Naive thymus-derived CD4-positive, alpha-beta T cell (primary cell): ENCODE data around the gene R3HCC1L. TPM values are rescaled to one million over a fixed set of nuclear protein-coding genes. Genes with fewer than 3 reads are reported as not detected.

ENCODE experiments used
- ATAC-seq: fragments of 150-1000 bp; cut with Tn5 transposase; 2 replicates; pipeline ENCODE4 v1.10.0; 2021; ENCODE audit warnings: mild to moderate bottlenecking, moderate library complexity
- CTCF ChIA-PET: fragments of 350-600 bp; sonication (Branson Sonifier 250); formaldehyde crosslinking; loops from one replicate; lab custom pipeline; 2021; ENCODE audit warnings: antibody characterized with exemption; lab: Charles Lee
- POLR2A ChIA-PET: fragments of 350-600 bp; sonication (Branson Sonifier 250); formaldehyde crosslinking; loops from one replicate; lab custom pipeline; 2021; ENCODE audit warnings: antibody characterized with exemption, inconsistent platforms; lab: Charles Lee
- DNase-seq, 9 donors: peaks; one replicate each; pipeline versions ENCODE4 v3.0.0 to v3.0.0-alpha.2; 2020 to 2022; ENCODE audit warnings: mixed read lengths in 1 of 9
- H3K27ac ChIP-seq: one replicate; pipeline ENCODE4 v1.7.0; 2013; ENCODE audit warnings: mild to moderate bottlenecking, low read depth, low read length, moderate library complexity
- H3K27me3 ChIP-seq, 2 donors: one replicate each; pipeline ENCODE4 v1.7.0; 2013; ENCODE audit warnings: low read length in 2 of 2, mild to moderate bottlenecking in 2 of 2, moderate library complexity in 2 of 2; ENCODE audit not compliant: control insufficient read depth in 2 of 2, insufficient read depth in 2 of 2
- H3K36me3 ChIP-seq, 3 experiments: 1 replicate in 2 of 3; 2 replicates in 1 of 3; pipeline ENCODE4 v1.7.0; 2013; ENCODE audit warnings: low read length in 3 of 3, mild to moderate bottlenecking in 3 of 3, moderate library complexity in 1 of 3; ENCODE audit not compliant: insufficient read depth in 3 of 3, control insufficient read depth in 2 of 3
- H3K4me1 ChIP-seq, 2 donors: one replicate each; pipeline ENCODE4 v1.7.0; 2013; ENCODE audit warnings: low read length in 2 of 2, mild to moderate bottlenecking in 2 of 2, moderate library complexity in 1 of 2; ENCODE audit not compliant: control insufficient read depth in 2 of 2, insufficient read depth in 2 of 2
- H3K4me3 ChIP-seq: 2 replicates; pipeline ENCODE4 v1.7.0; 2013; ENCODE audit warnings: mild to moderate bottlenecking, low read length
- H3K9me3 ChIP-seq, 3 experiments: 1 replicate in 2 of 3; 2 replicates in 1 of 3; pipeline ENCODE4 v1.7.0; 2013; ENCODE audit warnings: low read length in 3 of 3; ENCODE audit not compliant: control insufficient read depth in 2 of 3
- H3K27ac Mint-ChIP-seq, 9 donors: one replicate each; pipeline ENCODE4 v1.8.0; 2020 to 2022; ENCODE audit warnings: mixed read lengths in 9 of 9, mild to moderate bottlenecking in 8 of 9, moderate library complexity in 5 of 9, inconsistent platforms in 2 of 9
- H3K27me3 Mint-ChIP-seq, 5 donors: one replicate each; pipeline ENCODE4 v1.8.0; 2021 to 2022; ENCODE audit warnings: mixed read lengths in 5 of 5, mild to moderate bottlenecking in 1 of 5
- H3K36me3 Mint-ChIP-seq, 5 donors: one replicate each; pipeline ENCODE4 v1.8.0; 2020 to 2022; ENCODE audit warnings: mixed read lengths in 5 of 5, mild to moderate bottlenecking in 3 of 5, inconsistent platforms in 1 of 5
- H3K4me1 Mint-ChIP-seq, 7 donors: one replicate each; pipeline ENCODE4 v1.8.0; 2020 to 2022; ENCODE audit warnings: mixed read lengths in 7 of 7, mild to moderate bottlenecking in 3 of 7, inconsistent platforms in 1 of 7
- H3K4me3 Mint-ChIP-seq, 10 donors: one replicate each; pipeline ENCODE4 v1.8.0; 2020 to 2022; ENCODE audit warnings: mild to moderate bottlenecking in 10 of 10, mixed read lengths in 10 of 10, moderate library complexity in 6 of 10, inconsistent platforms in 2 of 10
- H3K9me3 Mint-ChIP-seq, 11 donors: one replicate each; pipeline ENCODE4 v1.8.0; 2020 to 2022; ENCODE audit warnings: mixed read lengths in 11 of 11, mild to moderate bottlenecking in 4 of 11, inconsistent platforms in 1 of 11, moderate library complexity in 1 of 11
- intact Hi-C, 2 donors: fragments of 100-400 bp; cut with micrococcal nuclease; formaldehyde crosslinking; loops; one replicate each; pipeline ENCODE4 v1.15.1; 2023
- polyA plus RNA-seq, 2 donors: library from polyadenylated mRNA; unstranded; fragments of 300-500 nt; fragmentation: Illumina TruSeq; gene quantifications; one replicate each; pipeline ENCODE4 v1.2.3, GENCODE V29; 2021
- total RNA-seq, 6 experiments: library from RNA in 5 of 6; stranded (reverse) in 5 of 6; gene quantifications; 1 replicate in 5 of 6; 2 replicates in 1 of 6; pipeline ENCODE4 v1.2.3 and lab custom pipeline; 2021 to 2026

The R3HCC1L gene
- total and polyA plus RNA-seq, 7 experiments from 2014 or later = 9.6 to 25.3 (median 19.6) TPM

GRCh38 chr10:98106531-98106930 is 27.9 kb upstream of the R3HCC1L start:
- H3K27ac Mint-ChIP-seq = no peak overlapping the region
- Histone ChIP-seq H3K4me1 (no peaks in the 10 kb centered on the region), H3K27ac (no peak overlapping the region), H3K27me3 (no peaks in the 10 kb centered on the region), H3K9me3 (no peaks in the 10 kb centered on the region), H3K36me3 (no peaks in the 10 kb centered on the region), H3K4me3 (no peak overlapping the region)
- peaks cover 0 to 1% (median 0%) of the 10 kb centered on the region in 11 donors for H3K9me3 Mint-ChIP-seq
- H3K4me1 Mint-ChIP-seq = no peaks in the 10 kb centered on the region
- ChIA-PET POLR2A (no interaction called here), CTCF (no interaction called here)
- intact Hi-C loops = no loop called here
- ATAC-seq = no peak
- no peak for DNase-seq
- H3K36me3 Mint-ChIP-seq = no peaks in the 10 kb centered on the region
- H3K4me3 Mint-ChIP-seq = no peak overlapping the region
- peaks cover 7 to 26% (median 20%) of the 10 kb centered on the region in 5 donors for H3K27me3 Mint-ChIP-seq

GRCh38 chr10:98107644-98108430 is 26.6 kb upstream of the R3HCC1L start:
- no peak overlapping the region for H3K27ac Mint-ChIP-seq
- ATAC-seq (no peak), DNase-seq (no peak)
- no peaks in the 10 kb centered on the region for H3K4me1 Mint-ChIP-seq
- no peaks in the 10 kb centered on the region for H3K4me1 ChIP-seq
- H3K9me3 ChIP-seq = no peaks in the 10 kb centered on the region
- intact Hi-C loops = no loop called here
- H3K4me3 ChIP-seq = no peak overlapping the region
- peaks cover 0 to 1% (median 0%) of the 10 kb centered on the region in 11 donors for H3K9me3 Mint-ChIP-seq
- ChIA-PET CTCF (no interaction called here), POLR2A (no interaction called here)
- no peaks in the 10 kb centered on the region for H3K36me3 ChIP-seq
- no peaks in the 10 kb centered on the region for H3K36me3 Mint-ChIP-seq
- peaks cover 8 to 35% (median 29%) of the 10 kb centered on the region in 5 donors for H3K27me3 Mint-ChIP-seq
- H3K27ac ChIP-seq = no peak overlapping the region
- no peaks in the 10 kb centered on the region for H3K27me3 ChIP-seq
- H3K4me3 Mint-ChIP-seq = no peak overlapping the region

GRCh38 chr10:98110356-98110755 is 24.1 kb upstream of the R3HCC1L start:
- intact Hi-C loops = no loop called here
- CTCF ChIA-PET = no interaction called here

GRCh38 chr10:98115031-98115787 is 19.2 kb upstream of the R3HCC1L start:
- DNase-seq (no peak), ATAC-seq (no peak)
- intact Hi-C loops = no loop called here
- Histone ChIP-seq H3K27me3 (no peaks in the 10 kb centered on the region), H3K9me3 (no peaks in the 10 kb centered on the region), H3K4me3 (no peak overlapping the region), H3K4me1 (no peaks in the 10 kb centered on the region), H3K36me3 (no peaks in the 10 kb centered on the region), H3K27ac (no peak overlapping the region)
- peaks cover 40 to 57% (median 51%) of the 10 kb centered on the region in 5 donors for H3K27me3 Mint-ChIP-seq
- H3K4me1 Mint-ChIP-seq = no peaks in the 10 kb centered on the region
- H3K27ac Mint-ChIP-seq = no peak overlapping the region
- CTCF ChIA-PET = no interaction called here
- H3K36me3 Mint-ChIP-seq = no peaks in the 10 kb centered on the region
- peaks cover 0 to 7% (median 2%) of the 10 kb centered on the region in 11 donors for H3K9me3 Mint-ChIP-seq
- no peak overlapping the region for H3K4me3 Mint-ChIP-seq
- POLR2A ChIA-PET = no interaction called here

More at GRCh38 chr10:98110356-98110755, 24.1 kb upstream of the R3HCC1L start:
- Mint-ChIP-seq H3K27ac (no peak overlapping the region), H3K4me1 (no peaks in the 10 kb centered on the region), H3K9me3 (peaks cover 0 to 1% (median 0%) of the 10 kb centered on the region in 11 donors), H3K27me3 (peaks cover 29 to 52% (median 45%) of the 10 kb centered on the region in 5 donors), H3K36me3 (no peaks in the 10 kb centered on the region), H3K4me3 (no peak overlapping the region)
- DNase-seq (no peak), ATAC-seq (no peak)
- Histone ChIP-seq H3K27ac (no peak overlapping the region), H3K9me3 (no peaks in the 10 kb centered on the region), H3K4me1 (no peaks in the 10 kb centered on the region), H3K36me3 (no peaks in the 10 kb centered on the region), H3K4me3 (no peak overlapping the region), H3K27me3 (no peaks in the 10 kb centered on the region)
- POLR2A ChIA-PET = no interaction called here

GRCh38 chr10:98119891-98120290 is 14.6 kb upstream of the R3HCC1L start:
- DNase-seq (no peak), ATAC-seq (no peak)
- no peaks in the 10 kb centered on the region for H3K4me1 ChIP-seq
- Mint-ChIP-seq H3K27ac (no peak overlapping the region), H3K27me3 (peaks cover 40 to 56% (median 42%) of the 10 kb centered on the region in 5 donors), H3K4me1 (no peaks in the 10 kb centered on the region), H3K9me3 (peaks cover 7 to 47% (median 22%) of the 10 kb centered on the region in 11 donors), H3K36me3 (peaks cover 0 to 19% (median 9%) of the 10 kb centered on the region in 5 donors), H3K4me3 (no peak overlapping the region)
- ChIA-PET CTCF (no interaction called here), POLR2A (no interaction called here)
- intact Hi-C loops = no loop called here
- H3K9me3 ChIP-seq = no peaks in the 10 kb centered on the region
- no peaks in the 10 kb centered on the region for H3K36me3 ChIP-seq
- peaks cover 0 to 4% of the 10 kb centered on the region in 2 donors for H3K27me3 ChIP-seq
- no peak overlapping the region for H3K4me3 ChIP-seq
- no peak overlapping the region for H3K27ac ChIP-seq

- no peak for DNase-seq
- H3K27me3 Mint-ChIP-seq = peaks cover 26 to 54% (median 42%) of the 10 kb centered on the region in 5 donors
- intact Hi-C loops = no loop called here
Observed at GRCh38 chr10:98125940-98126631, 8.4 kb upstream of the R3HCC1L start.

More at GRCh38 chr10:98125940-98126631, 8.4 kb upstream of the R3HCC1L start:
- Histone ChIP-seq H3K27ac (no peak overlapping the region), H3K36me3 (no peaks in the 10 kb centered on the region), H3K27me3 (peaks cover 0 to 4% of the 10 kb centered on the region in 2 donors), H3K9me3 (no peaks in the 10 kb centered on the region), H3K4me3 (no peak overlapping the region), H3K4me1 (no peaks in the 10 kb centered on the region)
- CTCF ChIA-PET = no interaction called here
- Mint-ChIP-seq H3K4me3 (no peak overlapping the region), H3K27ac (no peak overlapping the region), H3K36me3 (peaks cover 2 to 23% (median 15%) of the 10 kb centered on the region in 5 donors), H3K9me3 (peaks cover 8 to 45% (median 25%) of the 10 kb centered on the region in 11 donors), H3K4me1 (no peaks in the 10 kb centered on the region)
- POLR2A ChIA-PET = no interaction called here
- no peak for ATAC-seq
